Stimulated activated CD4-positive, alpha-beta T cell treated with anti-CD3 and anti-CD28 coated beads, TNF-alpha, amount 100 ng/mL, for 4 hours (primary cell): ENCODE results near the gene CCR5AS.

Experiments used
- DNase-seq, 3 experiments: peaks; one replicate each; pipeline ENCODE4 v3.0.0-alpha.2; 2020; ENCODE audit warnings: low read depth in 3 of 3

Gene CCR5AS

GRCh38 chr3:46316206-46316605 is 90.7 kb downstream of the CCR5AS start:
- DNase-seq = no peak

- no peak for DNase-seq
Measured at GRCh38 chr3:46314517-46314916, 92.3 kb downstream of the CCR5AS start.
